Esophagus squamous epithelium (tissue), 5 donors: Measurements from ENCODE around the gene WDR91. TPM values are rescaled to one million over a fixed set of nuclear protein-coding genes. Genes with fewer than 3 reads are reported as not detected.

Source experiments
- DNase-seq: peaks from one replicate; lab custom pipeline; 2025; lab: John Stamatoyannopoulos, UW
- H3K27ac ChIP-seq, 4 donors: fragments of 200-600 bp; sonication (generic); one replicate each; pipeline ENCODE4 v1.5.1; 2016 to 2019; ENCODE audit warnings: mild to moderate bottlenecking in 1 of 4
- H3K27me3 ChIP-seq, 4 donors: fragments of 200-600 bp; sonication (generic); 1 replicate in 3 of 4; 2 replicates in 1 of 4; pipeline versions ENCODE4 v1.5.1 to v1.6.0; 2017 to 2021; ENCODE audit warnings: antibody characterized with exemption in 1 of 4
- H3K36me3 ChIP-seq, 3 donors: fragments of 200-600 bp; sonication (generic); one replicate each; pipeline ENCODE4 v1.5.1; 2016 to 2019
- H3K4me1 ChIP-seq, 3 donors: fragments of 200-600 bp; sonication (generic); one replicate each; pipeline ENCODE4 v1.5.1; 2017 to 2019
- H3K4me3 ChIP-seq, 4 donors: fragments of 200-600 bp; sonication (generic); 1 replicate in 3 of 4; 2 replicates in 1 of 4; pipeline ENCODE4 v1.5.1; 2016 to 2019; ENCODE audit warnings: mild to moderate bottlenecking in 2 of 4, moderate library complexity in 1 of 4
- H3K9me3 ChIP-seq, 3 donors: fragments of 200-600 bp; sonication (generic); one replicate each; pipeline ENCODE4 v1.5.1; 2016 to 2019
- CTCF ChIP-seq, 6 experiments: fragments of 450-650 bp in 4 of 6; fragments of 200-600 bp in 2 of 6; sonication (generic) in 2 of 6; IDR thresholded peaks; one replicate each; pipeline ENCODE4 v1.5.1; 2016 to 2019; ENCODE audit warnings: antibody characterized with exemption in 6 of 6, mild to moderate bottlenecking in 4 of 6, moderate library complexity in 4 of 6
- POLR2A ChIP-seq, 4 donors: fragments of 450-650 bp; IDR thresholded peaks; one replicate each; pipeline ENCODE4 v1.6.1; 2017; ENCODE audit warnings: antibody characterized with exemption in 4 of 4, mild to moderate bottlenecking in 4 of 4, moderate library complexity in 3 of 4
- WGBS, 2 donors: methylation state at CpG; one replicate each; pipeline ENCODE4 v1.1.5; 2018; 5-methylcytosine and 5-hydroxymethylcytosine counted together
- intact Hi-C: fragments of 100-400 bp; cut with DNase I; formaldehyde crosslinking; loops from one replicate; pipeline ENCODE4 v1.15.0; 2022
- small RNA-seq, 4 donors: library from RNA; depleted of rRNA; stranded (forward); fragments of <200 nt; gene quantifications; one replicate each; pipeline ENCODE3, GENCODE V24; 2016
- total RNA-seq, 4 donors: library from RNA; depleted of rRNA; stranded (reverse); fragments of >200 nt; gene quantifications; one replicate each; pipeline ENCODE4 v1.1.0, GENCODE V29; 2016
- donor health status: DM: yes; HTN: yes; CAD: no.

The WDR91 gene
- total RNA-seq, 4 donors from 2014 or later = 19.6 to 29.0 (median 24.3) TPM

GRCh38 chr7:135150072-135150782, 61.1 kb downstream of the WDR91 start:
- H3K4me3 ChIP-seq = peak overlapping the region in 1 of 4 donors; percentile 74
- no peak for TF ChIP-seq CTCF (IDR thresholded peaks at IDR 0.05)
- no peak for TF ChIP-seq POLR2A (IDR thresholded peaks at IDR 0.05)
- H3K9me3 ChIP-seq = peaks cover 0 to under 1% (median 0%) of the 10 kb centered on the region in 3 donors
- no peak for DNase-seq
- intact Hi-C loops = no loop called here
- no peaks in the 10 kb centered on the region for H3K36me3 ChIP-seq
- H3K27ac ChIP-seq = peak overlapping the region; percentile 1 to 95 (median 79)
- WGBS, 2 donors = 65 to 69% methylated on average over 8 of the region's 8 CpGs
- H3K4me1 ChIP-seq = peaks cover 10 to 50% (median 18%) of the 10 kb centered on the region in 3 donors
- no peaks in the 10 kb centered on the region for H3K27me3 ChIP-seq

- Histone ChIP-seq H3K27ac (peak within 1 kb of the TSS; percentile 86 to 97 (median 91)), H3K9me3 (no peaks in the 10 kb centered on the region), H3K27me3 (no peaks in the 10 kb centered on the region), H3K36me3 (no peaks in the 10 kb centered on the region), H3K4me3 (peak within 1 kb of the TSS; percentile 29 to 74 (median 49)), H3K4me1 (peaks cover 10 to 50% (median 18%) of the 10 kb centered on the region in 3 donors)
- WGBS, 2 donors = 8 to 15% methylated on average over 13 of the region's 13 CpGs
- TF ChIP-seq POLR2A (IDR thresholded peaks at IDR 0.05) = peak in 2 of 4 donors; percentile 43 to 87
- TF ChIP-seq CTCF (IDR thresholded peaks at IDR 0.05) = peak in 3 of 6 experiments; percentile 9 to 20 (median 10)
- DNase-seq = no peak
- intact Hi-C loops = no loop called here
These were observed 63.2 kb downstream of the WDR91 start, which contains the start of gene TMEM140 for GRCh38 chr7:135147899-135148721. Gene TMEM140 (plus strand): TSS chr7:135148072. CDS start chr7:135164442, 16,370 bp downstream.

GRCh38 chr7:135147341-135147898, 63.9 kb downstream of the WDR91 start:
- TF ChIP-seq POLR2A (IDR thresholded peaks at IDR 0.05) (no peak), CTCF (IDR thresholded peaks at IDR 0.05) (no peak)
- H3K27me3 ChIP-seq = no peaks in the 10 kb centered on the region
- peak overlapping the region; percentile 86 to 97 (median 91) for H3K27ac ChIP-seq
- 10 to 23% methylated on average over 6 of the region's 6 CpGs for WGBS, 2 donors
- H3K4me3 ChIP-seq = peak overlapping the region; percentile 29 to 74 (median 49)
- H3K4me1 ChIP-seq = peaks cover 10 to 50% (median 18%) of the 10 kb centered on the region in 3 donors
- intact Hi-C loops = no loop called here
- DNase-seq = no peak
- H3K9me3 ChIP-seq = no peaks in the 10 kb centered on the region
- no peaks in the 10 kb centered on the region for H3K36me3 ChIP-seq

GRCh38 chr7:135143885-135144668, 67.2 kb downstream of the WDR91 start:
- Histone ChIP-seq H3K9me3 (no peaks in the 10 kb centered on the region), H3K4me3 (no peak overlapping the region), H3K27ac (peak overlapping the region in 2 of 4 donors; percentile 7 to 12), H3K36me3 (no peaks in the 10 kb centered on the region), H3K27me3 (no peaks in the 10 kb centered on the region), H3K4me1 (peaks cover 9 to 28% (median 10%) of the 10 kb centered on the region in 3 donors)
- DNase-seq = no peak
- WGBS, 2 donors = 87 to 100% methylated on average over 1 to 3 of the region's 3 CpGs
- intact Hi-C loops = no loop called here
- TF ChIP-seq POLR2A (IDR thresholded peaks at IDR 0.05) (no peak), CTCF (IDR thresholded peaks at IDR 0.05) (no peak)

Small RNA genes within 50 kb of the gene (small RNA-seq; reads per million reads assigned to genes)
- 0.21 to 1.5 (median 0.98) reads per million in 4 donors for gene MIR6509

Other genes with a start within 250 kb of the WDR91 start
- gene AGBL3, start 225.0 kb downstream of the WDR91 start, total RNA-seq = 1 to 10 TPM in 1 of 4 donors, under 1 TPM in 3; 0.35 to 3.6 (median 0.55) TPM
- 1 to 10 TPM in 3 of 4 donors, under 1 TPM in 1; 0.57 to 9.5 (median 5.2) TPM for gene TMEM140, start 63.5 kb downstream of the WDR91 start, total RNA-seq
- 10 to 100 TPM; 19.0 to 53.8 (median 35.4) TPM for gene CYREN, start 40.8 kb downstream of the WDR91 start, total RNA-seq
- gene STRA8, start 22.3 kb upstream of the WDR91 start, total RNA-seq = not detected